HEK293 (cell line): ENCODE results near the gene PRDX3.

Experiments
- CTCF ChIA-PET: fragments of 350-600 bp; formaldehyde crosslinking; extraction: SDS; loops from one replicate; lab custom pipeline; 2021; ENCODE audit warnings: antibody characterized with exemption; lab: Yijun Ruan, JAX
- POLR2A ChIA-PET: fragments of 300-600 bp; formaldehyde crosslinking; extraction: SDS; loops from one replicate; lab custom pipeline; 2020; ENCODE audit warnings: antibody characterized with exemption, inconsistent platforms; lab: Yijun Ruan, JAX
- H3K27ac ChIP-seq: fragments of 200-500 bp; sonication (Bioruptor generic); 2 replicates; pipeline ENCODE4 v1.5.1; 2014; ENCODE audit warnings: low read depth, low read length, control low read depth, inconsistent platforms; ENCODE audit errors: extremely low read depth
- H3K36me3 ChIP-seq, 2 experiments: fragments of 200-500 bp in 1 of 2; sonication (Bioruptor generic) in 1 of 2; 1 replicate in 1 of 2; 2 replicates in 1 of 2; pipeline ENCODE4 v1.5.1; 2014 to 2017; ENCODE audit warnings: inconsistent platforms in 2 of 2, low read length in 2 of 2; ENCODE audit not compliant: control insufficient read depth in 2 of 2, insufficient read depth in 1 of 2
- H3K4me1 ChIP-seq: fragments of 200-500 bp; sonication (Bioruptor generic); 2 replicates; pipeline ENCODE4 v1.5.1; 2014; ENCODE audit warnings: mild to moderate bottlenecking, low read length, inconsistent platforms; ENCODE audit not compliant: control insufficient read depth, insufficient read depth
- H3K4me3 ChIP-seq: 2 replicates; pipeline ENCODE4 v1.5.1; 2011; ENCODE audit warnings: low read depth, mild to moderate bottlenecking, control low read depth, low read length, moderate library complexity
- H3K9me3 ChIP-seq: fragments of 200-500 bp; sonication (Bioruptor generic); 2 replicates; pipeline ENCODE4 v1.5.1; 2014; ENCODE audit warnings: low read depth, low read length, inconsistent platforms; ENCODE audit not compliant: control insufficient read depth, insufficient read depth
- FEZF1 ChIP-seq: fragments of 450-650 bp; formaldehyde crosslinking; IDR thresholded peaks from 2 replicates; pipeline ENCODE4 v1.5.1; 2016; ENCODE audit warnings: missing biosample characterization, missing genetic modification characterization
- KLF7 ChIP-seq: fragments of 450-650 bp; formaldehyde crosslinking; IDR thresholded peaks from 2 replicates; pipeline ENCODE4 v1.5.1; 2016; ENCODE audit warnings: missing biosample characterization, missing genetic modification characterization, borderline replicate concordance
- KLF9 ChIP-seq: fragments of 450-650 bp; formaldehyde crosslinking; IDR thresholded peaks from 2 replicates; pipeline ENCODE4 v1.5.1; 2016; ENCODE audit warnings: missing biosample characterization, missing genetic modification characterization, low read depth
- ZNF10 ChIP-seq: fragments of 450-650 bp; formaldehyde crosslinking; IDR thresholded peaks from 2 replicates; pipeline ENCODE4 v1.5.1; 2017; ENCODE audit warnings: missing biosample characterization, missing genetic modification characterization
- ZNF140 ChIP-seq: fragments of 450-650 bp; formaldehyde crosslinking; IDR thresholded peaks from 2 replicates; pipeline ENCODE4 v1.5.1; 2016; ENCODE audit warnings: missing biosample characterization, missing genetic modification characterization
- ZNF16 ChIP-seq: fragments of 450-650 bp; formaldehyde crosslinking; IDR thresholded peaks from 2 replicates; pipeline ENCODE4 v1.5.1; 2016; ENCODE audit warnings: low read depth, missing biosample characterization, missing genetic modification characterization
- ZNF175 ChIP-seq: fragments of 450-650 bp; formaldehyde crosslinking; IDR thresholded peaks from 2 replicates; pipeline ENCODE4 v1.5.1; 2016; ENCODE audit warnings: missing biosample characterization, missing genetic modification characterization
- ZNF341 ChIP-seq: fragments of 450-650 bp; formaldehyde crosslinking; IDR thresholded peaks from 2 replicates; pipeline ENCODE4; 2016; ENCODE audit warnings: low read depth, missing biosample characterization, missing genetic modification characterization
- ZNF518A ChIP-seq: fragments of 450-650 bp; formaldehyde crosslinking; conservative IDR thresholded peaks from 2 replicates; pipeline ENCODE4 v1.5.1; 2016; ENCODE audit warnings: low read depth, missing biosample characterization, missing genetic modification characterization
- ZNF544 ChIP-seq: fragments of 450-650 bp; formaldehyde crosslinking; IDR thresholded peaks from 2 replicates; pipeline ENCODE4 v1.5.0; 2017; ENCODE audit warnings: missing biosample characterization, missing genetic modification characterization
- ZNF558 ChIP-seq: fragments of 450-650 bp; formaldehyde crosslinking; IDR thresholded peaks from 2 replicates; pipeline ENCODE4 v1.5.1; 2016; ENCODE audit warnings: missing biosample characterization, missing genetic modification characterization
- ZNF610 ChIP-seq: fragments of 450-650 bp; formaldehyde crosslinking; IDR thresholded peaks from 2 replicates; pipeline ENCODE4 v1.5.1; 2016; ENCODE audit warnings: missing biosample characterization, missing genetic modification characterization, borderline replicate concordance
- ZNF639 ChIP-seq: fragments of 450-650 bp; formaldehyde crosslinking; IDR thresholded peaks from 2 replicates; pipeline ENCODE4 v1.5.1; 2016; ENCODE audit warnings: missing biosample characterization, missing genetic modification characterization
- ZXDB ChIP-seq: fragments of 450-650 bp; formaldehyde crosslinking; IDR thresholded peaks from 2 replicates; pipeline ENCODE4 v1.5.1; 2016; ENCODE audit warnings: missing biosample characterization, missing genetic modification characterization
- TF ChIP-seq, protein P1 (sequence below): sonication (generic); formaldehyde crosslinking; IDR thresholded peaks from 2 replicates; pipeline ENCODE4 v1.8.1; 2022; ENCODE audit warnings: mild to moderate bottlenecking, moderate library complexity, missing genetic modification reagents
- TF ChIP-seq, protein P2 (sequence below): fragments of 450-650 bp; formaldehyde crosslinking; conservative IDR thresholded peaks from 2 replicates; pipeline ENCODE4 v1.5.1; 2016; ENCODE audit warnings: low read depth, missing biosample characterization, missing genetic modification characterization
- TF ChIP-seq, protein P3 (sequence below): fragments of 450-650 bp; formaldehyde crosslinking; IDR thresholded peaks from 2 replicates; pipeline ENCODE4 v1.5.1; 2016; ENCODE audit warnings: missing biosample characterization, missing genetic modification characterization

The PRDX3 gene

DNA sequence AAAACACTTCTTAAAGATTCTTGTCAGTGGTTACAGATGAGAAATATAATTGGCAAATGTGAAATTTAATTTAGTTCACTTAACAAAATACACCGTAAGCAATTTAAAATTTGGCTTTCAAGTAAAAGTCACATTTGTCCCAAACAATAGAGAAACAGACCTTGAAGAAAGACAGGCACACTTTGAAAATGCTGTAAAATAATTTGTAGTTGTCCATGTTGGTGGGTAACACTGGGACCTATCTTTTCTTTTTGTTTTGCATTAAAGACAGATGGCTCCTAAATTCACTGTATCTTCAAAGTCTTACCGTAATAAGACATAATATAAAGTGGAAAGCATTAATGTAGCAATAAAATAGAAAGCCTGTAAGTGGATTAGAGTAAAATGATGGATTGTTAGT is 32.0 kb upstream of the PRDX3 start:
- POLR2A ChIA-PET, result interaction anchor here (1.3 kb wide), 1 partner anchor 97 kb away, joined by 3 read pairs; no protein-coding TSS in a partner anchor
- H3K4me1 ChIP-seq, result peaks cover 38% of the 10 kb centered on the region
- H3K9me3 ChIP-seq, result no peaks in the 10 kb centered on the region
- CTCF ChIA-PET, result interaction anchor here (0.6 to 3.0 kb wide), 14 partner anchors 7 to 1767 kb away, joined by 3 to 17 read pairs (median 4); no protein-coding TSS in a partner anchor
- no peaks in the 10 kb centered on the region for H3K36me3 ChIP-seq
- H3K4me3 ChIP-seq, result no peak overlapping the region
- 0 out of 2 replicates have a peak overlapping the region, but pooled peaks have one; percentile 67 for H3K27ac ChIP-seq
- no peak for TF ChIP-seq ZNF341 (tag by site-specific recombination)
- no peak for TF ChIP-seq ZNF558 (tag by site-specific recombination)
- no peak for TF ChIP-seq KLF9 (tag by site-specific recombination)
- no peak for TF ChIP-seq ZNF639 (tag by site-specific recombination)
- no peak for TF ChIP-seq KLF7 (tag by site-specific recombination)
- TF ChIP-seq, protein P1, sequence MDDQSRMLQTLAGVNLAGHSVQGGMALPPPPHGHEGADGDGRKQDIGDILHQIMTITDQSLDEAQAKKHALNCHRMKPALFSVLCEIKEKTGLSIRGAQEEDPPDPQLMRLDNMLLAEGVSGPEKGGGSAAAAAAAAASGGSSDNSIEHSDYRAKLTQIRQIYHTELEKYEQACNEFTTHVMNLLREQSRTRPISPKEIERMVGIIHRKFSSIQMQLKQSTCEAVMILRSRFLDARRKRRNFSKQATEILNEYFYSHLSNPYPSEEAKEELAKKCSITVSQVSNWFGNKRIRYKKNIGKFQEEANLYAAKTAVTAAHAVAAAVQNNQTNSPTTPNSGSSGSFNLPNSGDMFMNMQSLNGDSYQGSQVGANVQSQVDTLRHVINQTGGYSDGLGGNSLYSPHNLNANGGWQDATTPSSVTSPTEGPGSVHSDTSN (CRISPR knock-in tag), result no peak
- TF ChIP-seq ZNF610 (tag by site-specific recombination), result no peak
- TF ChIP-seq FEZF1 (tag by site-specific recombination), result no peak
- TF ChIP-seq ZNF16, result no peak
- TF ChIP-seq ZXDB (tag by site-specific recombination), result no peak
- TF ChIP-seq, protein P2, sequence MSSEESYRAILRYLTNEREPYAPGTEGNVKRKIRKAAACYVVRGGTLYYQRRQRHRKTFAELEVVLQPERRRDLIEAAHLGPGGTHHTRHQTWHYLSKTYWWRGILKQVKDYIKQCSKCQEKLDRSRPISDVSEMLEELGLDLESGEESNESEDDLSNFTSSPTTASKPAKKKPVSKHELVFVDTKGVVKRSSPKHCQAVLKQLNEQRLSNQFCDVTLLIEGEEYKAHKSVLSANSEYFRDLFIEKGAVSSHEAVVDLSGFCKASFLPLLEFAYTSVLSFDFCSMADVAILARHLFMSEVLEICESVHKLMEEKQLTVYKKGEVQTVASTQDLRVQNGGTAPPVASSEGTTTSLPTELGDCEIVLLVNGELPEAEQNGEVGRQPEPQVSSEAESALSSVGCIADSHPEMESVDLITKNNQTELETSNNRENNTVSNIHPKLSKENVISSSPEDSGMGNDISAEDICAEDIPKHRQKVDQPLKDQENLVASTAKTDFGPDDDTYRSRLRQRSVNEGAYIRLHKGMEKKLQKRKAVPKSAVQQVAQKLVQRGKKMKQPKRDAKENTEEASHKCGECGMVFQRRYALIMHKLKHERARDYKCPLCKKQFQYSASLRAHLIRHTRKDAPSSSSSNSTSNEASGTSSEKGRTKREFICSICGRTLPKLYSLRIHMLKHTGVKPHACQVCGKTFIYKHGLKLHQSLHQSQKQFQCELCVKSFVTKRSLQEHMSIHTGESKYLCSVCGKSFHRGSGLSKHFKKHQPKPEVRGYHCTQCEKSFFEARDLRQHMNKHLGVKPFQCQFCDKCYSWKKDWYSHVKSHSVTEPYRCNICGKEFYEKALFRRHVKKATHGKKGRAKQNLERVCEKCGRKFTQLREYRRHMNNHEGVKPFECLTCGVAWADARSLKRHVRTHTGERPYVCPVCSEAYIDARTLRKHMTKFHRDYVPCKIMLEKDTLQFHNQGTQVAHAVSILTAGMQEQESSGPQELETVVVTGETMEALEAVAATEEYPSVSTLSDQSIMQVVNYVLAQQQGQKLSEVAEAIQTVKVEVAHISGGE (tag by site-specific recombination), result no peak
- no peak for TF ChIP-seq ZNF544 (tag by site-specific recombination)
- no peak for TF ChIP-seq ZNF140 (tag by site-specific recombination)
- TF ChIP-seq ZNF10 (tag by site-specific recombination), result no peak
- TF ChIP-seq, protein P3, sequence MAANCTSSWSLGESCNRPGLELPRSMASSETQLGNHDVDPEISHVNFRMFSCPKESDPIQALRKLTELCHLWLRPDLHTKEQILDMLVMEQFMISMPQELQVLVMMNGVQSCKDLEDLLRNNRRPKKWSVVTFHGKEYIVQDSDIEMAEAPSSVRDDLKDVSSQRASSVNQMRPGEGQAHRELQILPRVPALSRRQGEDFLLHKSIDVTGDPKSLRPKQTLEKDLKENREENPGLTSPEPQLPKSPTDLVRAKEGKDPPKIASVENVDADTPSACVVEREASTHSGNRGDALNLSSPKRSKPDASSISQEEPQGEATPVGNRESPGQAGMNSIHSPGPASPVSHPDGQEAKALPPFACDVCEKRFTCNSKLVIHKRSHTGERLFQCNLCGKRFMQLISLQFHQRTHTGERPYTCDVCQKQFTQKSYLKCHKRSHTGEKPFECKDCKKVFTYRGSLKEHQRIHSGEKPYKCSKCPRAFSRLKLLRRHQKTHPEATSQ (tag by site-specific recombination), result no peak
- no peak for TF ChIP-seq ZNF175 (tag by site-specific recombination)
- TF ChIP-seq ZNF518A (tag by site-specific recombination), result no peak
